ENCODE results near the gene FEM1C.

GRCh38 chr5:115484368-115484767, 60.2 kb downstream of the FEM1C start:
- TF ChIP-seq REST (IDR thresholded peaks at IDR 0.05; ENCODE audit: insufficient replicate concordance, low read depth) (no peak), CTCF (IDR thresholded peaks at IDR 0.05; ENCODE audit: insufficient read depth, low read length) (no peak), SPI1 (IDR thresholded peaks at IDR 0.05; ENCODE audit: borderline replicate concordance, low read depth) (no peak)
